Right lung (tissue), 5 donors: ENCODE results near the gene BPIFB6. TPM values are rescaled to one million over a fixed set of nuclear protein-coding genes. Genes with fewer than 3 reads are reported as not detected.

Experiments
- DNase-seq, 2 donors: peaks; one replicate each; pipeline ENCODE4 v3.0.0-alpha.2; 2013
- polyA plus RNA-seq, 5 donors: library from polyadenylated mRNA; unstranded; fragments of 120-200 nt; gene quantifications; one replicate each; pipeline versions ENCODE4 v1.2.1 to v1.2.3, GENCODE V29; 2013; ENCODE audit warnings: inconsistent platforms in 1 of 5, low replicate concordance in 1 of 5; ENCODE audit not compliant: insufficient read length in 5 of 5, insufficient read depth in 1 of 5

Gene BPIFB6
- polyA plus RNA-seq, 5 donors = not detected

DNA sequence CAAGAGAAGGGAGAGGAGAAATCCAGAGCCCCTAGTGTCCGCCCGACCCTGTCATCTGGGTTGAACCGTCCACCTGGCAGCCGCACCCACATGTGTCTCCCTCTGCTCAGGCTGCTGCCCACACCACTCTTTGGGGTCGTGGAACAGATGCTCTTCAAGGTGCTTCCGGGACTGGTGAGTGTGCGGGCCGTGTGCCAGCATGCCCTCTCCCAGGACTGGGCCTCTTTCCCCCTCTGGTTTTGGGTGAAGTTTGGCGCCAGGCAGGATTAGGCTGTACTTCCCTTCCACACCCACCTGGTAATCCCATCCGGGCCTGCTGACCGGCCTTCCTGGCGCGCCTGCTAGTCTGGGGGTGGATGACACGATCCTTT, 30.2 kb downstream of the BPIFB6 start:
- no peak for DNase-seq

DNA sequence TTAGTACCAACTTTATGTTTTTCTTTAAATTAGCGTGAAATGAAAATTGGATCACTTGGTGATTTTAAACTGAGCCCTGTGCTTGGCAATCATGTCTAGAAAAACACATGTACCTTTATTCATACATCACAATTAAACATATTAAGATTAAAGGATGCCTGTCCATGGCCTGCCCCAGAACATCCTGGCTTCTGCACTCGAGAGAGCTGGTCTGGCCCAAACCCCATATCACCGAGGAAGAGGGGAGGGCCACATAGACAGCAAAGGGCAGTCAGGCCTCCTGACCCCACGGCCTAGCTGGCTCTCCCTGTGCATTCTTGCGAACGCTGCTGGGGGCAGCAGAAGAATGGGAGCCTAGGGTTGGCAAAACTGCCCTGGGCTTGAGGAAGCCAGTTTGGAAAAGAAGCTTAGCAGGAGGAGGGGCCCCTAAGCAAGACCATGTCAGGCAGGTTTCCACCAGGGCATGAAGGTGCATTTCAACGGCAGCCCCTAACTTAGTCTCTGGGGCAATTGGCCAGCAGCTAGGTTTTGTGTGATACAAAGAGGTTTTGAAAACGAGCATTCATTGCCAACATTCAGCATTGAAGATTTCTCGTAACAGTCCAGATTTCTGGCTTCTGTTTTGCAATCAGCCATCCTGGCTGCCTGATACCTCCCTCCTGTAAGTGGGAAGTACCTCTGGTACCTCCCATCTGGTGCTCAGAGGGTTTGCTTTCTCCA, 30.8 kb downstream of the BPIFB6 start:
- DNase-seq = no peak

DNA sequence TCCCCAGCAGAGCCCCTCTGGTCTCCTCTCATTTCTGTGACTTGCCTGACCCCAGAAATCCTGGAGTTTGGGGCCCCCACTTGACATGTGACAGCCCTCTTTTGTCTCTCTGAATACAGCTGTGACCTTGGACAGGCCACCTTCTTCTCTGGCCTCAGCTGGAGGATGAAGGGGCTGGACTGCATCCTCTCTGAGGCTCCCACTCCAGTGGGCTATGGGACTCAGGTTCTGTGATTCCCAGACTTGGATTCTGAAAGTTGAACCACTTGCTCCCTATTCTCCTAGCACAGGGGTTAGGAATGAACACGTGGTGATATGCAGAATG, 31.3 kb downstream of the BPIFB6 start:
- no peak for DNase-seq

DNA sequence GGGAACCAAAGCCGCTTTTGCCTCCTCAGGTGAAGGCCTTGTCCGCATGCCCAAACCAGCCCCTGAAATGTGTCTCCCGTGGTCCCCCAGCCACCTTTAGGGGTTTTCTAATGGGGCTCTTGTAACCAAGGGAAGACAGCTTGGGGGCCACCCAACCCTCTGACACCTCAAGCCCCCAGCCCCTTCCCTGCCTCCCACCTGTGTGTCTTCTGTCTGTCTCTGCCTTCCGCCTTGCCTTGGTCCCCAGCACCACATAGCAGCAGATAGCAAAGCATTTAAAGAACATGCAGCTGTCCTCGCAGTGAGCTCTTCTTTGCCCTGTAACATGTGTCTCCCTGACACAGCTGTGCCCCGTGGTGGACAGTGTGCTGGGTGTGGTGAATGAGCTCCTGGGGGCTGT, 31.8 kb downstream of the BPIFB6 start:
- no peak for DNase-seq

DNA sequence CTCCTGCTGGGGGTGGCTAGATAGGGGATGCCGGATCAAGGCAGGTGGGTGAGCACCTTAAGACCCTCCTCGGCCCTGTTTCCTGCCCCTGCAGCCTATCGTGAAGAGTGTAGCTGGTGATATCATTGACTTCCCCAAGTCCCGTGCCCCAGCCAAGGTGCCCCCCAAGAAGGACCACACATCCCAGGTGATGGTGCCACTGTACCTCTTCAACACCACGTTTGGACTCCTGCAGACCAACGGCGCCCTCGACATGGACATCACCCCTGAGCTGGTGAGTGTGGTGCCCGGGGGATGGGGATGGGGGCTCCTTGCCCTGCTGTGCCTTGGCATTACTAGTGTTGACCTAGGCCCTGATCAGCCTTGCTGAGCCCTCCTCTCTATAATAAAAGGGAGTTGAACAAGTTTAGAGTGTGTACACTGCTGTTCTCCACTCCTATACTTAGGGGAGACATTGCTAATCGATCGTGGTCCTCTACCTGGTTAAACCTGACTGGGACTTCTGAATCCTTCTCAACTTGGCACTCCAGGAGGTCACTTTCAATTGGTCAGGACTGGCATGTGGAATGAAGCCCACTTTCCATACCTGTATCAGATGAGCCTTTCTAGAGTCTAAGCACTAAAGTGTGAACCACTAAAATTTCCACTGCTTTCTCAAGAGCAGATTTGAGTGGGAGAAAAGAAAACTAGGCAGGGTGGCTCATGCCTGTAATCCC, 33.3 kb downstream of the BPIFB6 start:
- no peak for DNase-seq

DNA sequence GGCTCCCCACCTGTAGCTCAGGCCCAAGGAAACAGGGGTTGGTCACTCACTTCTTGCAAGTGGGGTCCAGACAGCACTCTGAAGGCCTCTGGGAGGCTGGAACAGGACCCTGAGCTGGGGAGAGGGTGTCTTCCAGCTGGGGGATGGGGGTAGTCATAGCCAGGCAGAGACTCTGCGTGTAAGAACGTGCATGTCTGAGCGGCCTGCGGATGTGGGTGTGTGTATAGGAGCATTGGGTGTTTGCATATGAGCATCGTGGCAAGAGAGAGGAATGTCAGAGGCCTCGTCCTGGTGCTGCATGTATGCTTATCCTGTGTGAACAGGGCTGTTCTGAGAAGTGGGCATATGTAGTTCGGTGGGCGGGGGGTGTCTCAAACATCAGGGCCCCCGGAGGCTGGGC, 34.3 kb downstream of the BPIFB6 start:
- no peak for DNase-seq

DNA sequence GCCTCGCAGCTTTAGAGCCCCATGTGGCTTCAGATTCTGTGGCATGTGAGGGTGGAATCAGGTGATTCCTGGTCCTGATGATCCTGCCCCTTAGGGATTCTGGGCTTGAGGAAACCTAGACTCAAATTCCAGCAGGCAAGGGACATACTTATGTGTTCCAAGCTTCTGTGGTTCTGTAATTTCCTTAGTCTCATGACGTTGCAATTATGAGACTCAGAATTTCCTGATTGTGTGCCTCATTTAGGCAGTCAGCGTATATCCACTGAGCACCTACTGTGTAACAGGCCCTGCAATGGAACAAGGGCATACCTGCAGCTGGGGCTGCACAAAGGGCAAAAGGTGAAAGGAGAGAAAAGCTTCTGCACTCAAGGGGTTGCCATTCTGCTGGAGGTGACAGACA, 36.4 kb downstream of the BPIFB6 start:
- DNase-seq = no peak

DNA sequence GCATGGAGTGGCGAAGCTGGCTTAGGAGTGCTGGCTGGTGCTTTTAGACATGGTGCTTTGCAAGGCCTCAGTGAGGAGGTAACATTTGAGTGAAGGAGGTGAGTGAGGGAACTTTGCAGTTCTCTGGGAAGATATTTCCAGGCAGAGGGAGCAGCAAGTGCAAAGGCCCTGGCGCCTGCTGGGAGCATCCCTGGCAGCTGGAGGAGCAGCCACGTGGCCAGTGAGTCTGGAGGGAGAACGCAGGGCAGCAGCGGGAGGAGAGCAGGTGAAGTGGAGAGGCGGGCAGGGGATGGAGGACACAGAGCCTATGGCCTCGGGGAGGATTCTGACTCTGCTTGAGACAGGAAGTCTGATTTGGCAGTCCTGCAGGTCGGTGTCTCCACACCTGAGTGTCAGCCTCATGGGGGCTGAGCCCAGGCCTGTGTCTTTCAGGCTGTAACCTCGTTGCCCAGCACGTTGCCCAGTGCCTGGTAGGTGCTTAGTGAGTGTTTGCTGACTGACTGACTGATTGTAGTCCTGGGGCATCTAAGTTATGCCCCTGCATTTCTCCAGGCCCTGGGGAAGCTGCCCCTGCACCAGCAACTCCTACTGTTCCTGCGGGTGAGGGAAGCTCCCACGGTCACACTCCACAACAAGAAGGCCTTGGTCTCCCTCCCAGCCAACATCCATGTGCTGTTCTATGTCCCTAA, 36.9 kb downstream of the BPIFB6 start:
- DNase-seq = no peak

DNA sequence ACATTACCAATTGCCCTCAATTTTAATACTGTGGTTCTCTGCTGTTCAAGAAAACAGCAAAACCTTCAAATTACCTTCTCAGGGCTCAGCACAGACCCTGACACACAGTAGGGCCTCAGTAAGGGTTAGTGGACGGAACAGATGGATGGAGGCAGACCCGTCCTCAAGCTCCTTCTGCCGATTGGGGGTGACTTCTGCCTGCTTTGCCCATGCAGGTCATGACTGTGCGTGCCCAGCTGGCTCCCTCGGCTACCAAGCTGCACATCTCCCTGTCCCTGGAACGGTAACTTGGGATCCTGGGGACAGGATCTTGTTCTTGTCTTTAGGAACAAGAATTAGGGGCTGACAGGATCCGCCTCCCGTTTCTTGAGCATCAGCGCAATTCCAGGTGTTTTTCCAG, 38.2 kb downstream of the BPIFB6 start:
- no peak for DNase-seq

DNA sequence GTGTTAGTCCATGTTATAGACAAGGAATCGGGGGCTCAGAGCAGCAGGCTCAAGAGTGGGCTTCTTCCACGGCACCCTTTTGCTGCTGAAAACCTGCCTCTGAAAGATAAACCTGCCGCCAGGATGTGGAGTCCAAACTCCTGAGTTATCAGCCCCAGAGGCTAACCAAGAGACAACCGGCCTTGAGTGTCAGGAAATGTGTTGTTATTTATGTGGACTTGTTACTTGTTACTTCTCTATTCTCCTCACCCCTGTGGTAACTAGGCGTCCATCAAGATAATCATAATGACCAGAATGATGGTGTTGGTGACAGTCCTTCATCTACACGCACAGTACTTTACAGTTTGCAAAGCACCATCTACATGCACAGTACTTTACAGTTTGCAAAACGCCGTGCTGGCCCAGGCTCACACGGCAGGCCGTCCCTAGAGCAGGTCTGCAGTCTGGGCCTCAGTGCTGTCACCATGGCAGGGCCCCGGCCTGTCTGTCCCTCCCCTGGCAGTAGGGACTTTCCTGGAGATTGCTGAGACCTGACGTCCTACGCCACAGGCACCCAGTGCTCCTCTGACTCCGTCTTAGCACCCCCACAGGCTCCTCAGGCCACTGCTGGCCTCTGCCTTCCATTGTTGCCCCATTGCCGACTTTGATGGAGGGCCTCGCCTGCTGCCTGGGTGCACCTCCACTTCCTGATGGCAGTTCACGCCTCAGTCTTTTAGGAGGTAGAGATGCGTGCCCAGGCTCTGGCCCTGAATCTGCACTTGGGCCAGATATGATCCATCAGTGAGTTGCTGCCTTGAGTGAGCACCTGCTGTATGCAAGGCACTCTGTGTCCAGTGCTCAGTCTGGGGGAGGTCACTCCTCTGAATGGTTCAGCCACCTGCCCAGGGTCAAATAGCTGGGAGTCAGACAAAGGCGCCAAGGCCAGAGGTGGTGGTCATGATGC, 38.9 kb downstream of the BPIFB6 start:
- DNase-seq = no peak

DNA sequence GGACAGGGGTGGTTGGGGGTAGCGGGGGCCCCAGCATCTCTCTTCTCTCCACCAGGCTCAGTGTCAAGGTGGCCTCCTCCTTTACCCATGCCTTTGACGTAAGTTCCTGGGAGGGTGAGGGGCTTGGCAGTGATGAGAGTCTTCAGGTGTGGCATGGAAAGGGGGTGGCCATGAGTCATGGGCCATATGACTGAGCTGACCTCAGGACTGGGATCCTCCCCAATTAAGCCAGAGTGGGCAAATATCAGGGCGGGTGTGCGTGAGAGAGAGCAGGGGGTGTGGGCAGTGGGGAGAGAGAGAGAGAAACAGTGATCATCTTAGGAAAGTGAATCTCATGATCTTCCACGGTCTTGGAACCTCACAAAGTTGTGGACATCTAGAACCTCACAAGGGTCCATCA, 39.8 kb downstream of the BPIFB6 start:
- no peak for DNase-seq

DNA sequence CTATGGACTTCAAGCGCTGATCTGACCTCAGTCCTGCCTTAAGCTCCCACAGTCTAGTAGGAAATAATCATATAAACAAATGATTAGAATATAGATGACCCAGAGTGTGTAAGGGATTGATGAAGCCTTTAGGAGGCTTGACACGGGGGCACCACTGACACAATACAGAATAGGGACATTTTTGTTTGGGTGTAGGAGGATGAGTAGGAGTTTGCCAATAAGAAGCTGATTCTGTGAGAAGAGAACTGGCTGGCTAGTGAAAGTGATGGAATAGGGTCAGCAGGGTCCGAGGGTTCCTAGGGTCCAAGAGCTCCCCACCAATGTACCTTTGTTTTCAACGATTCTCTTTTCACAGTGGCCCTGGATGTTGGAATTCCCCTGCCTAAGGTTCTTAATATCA, 40.9 kb downstream of the BPIFB6 start:
- DNase-seq = no peak

DNA sequence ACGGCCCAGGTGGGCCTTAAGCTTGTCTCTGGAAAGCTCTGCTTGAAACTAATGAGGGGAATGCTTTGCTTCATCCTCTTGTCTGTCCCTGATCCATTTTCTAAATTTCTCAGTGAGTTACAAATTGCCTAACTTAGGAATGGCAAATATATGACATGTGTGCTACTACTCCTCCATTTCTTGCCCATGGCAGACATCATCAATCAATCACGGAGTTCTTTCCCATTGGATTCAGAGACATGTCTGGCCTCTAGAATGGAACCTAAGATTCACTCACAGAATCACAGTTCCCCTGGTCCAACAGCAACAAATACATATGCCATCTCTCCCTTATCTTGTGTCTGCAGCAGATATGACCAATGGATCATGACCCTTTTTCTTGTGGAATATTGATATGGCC, 41.4 kb downstream of the BPIFB6 start:
- no peak for DNase-seq

DNA sequence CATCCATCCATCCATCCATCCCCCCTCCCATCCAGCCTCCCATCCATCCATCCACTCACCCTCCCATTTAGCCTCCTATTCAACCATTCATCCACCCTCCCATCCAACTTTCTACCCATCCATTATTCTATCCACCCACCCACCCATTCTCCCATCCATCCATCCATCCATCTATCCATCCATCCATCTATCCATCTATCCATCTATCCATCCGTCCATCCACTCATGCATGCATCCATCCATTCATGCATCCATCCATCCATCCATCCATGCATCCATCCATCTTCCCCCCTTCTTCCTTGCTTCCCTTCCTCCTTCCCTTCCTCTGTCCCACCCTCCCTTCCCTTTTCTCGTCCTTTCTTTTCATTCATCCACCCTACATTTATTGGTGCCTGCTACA, 43.2 kb downstream of the BPIFB6 start:
- DNase-seq = no peak

DNA sequence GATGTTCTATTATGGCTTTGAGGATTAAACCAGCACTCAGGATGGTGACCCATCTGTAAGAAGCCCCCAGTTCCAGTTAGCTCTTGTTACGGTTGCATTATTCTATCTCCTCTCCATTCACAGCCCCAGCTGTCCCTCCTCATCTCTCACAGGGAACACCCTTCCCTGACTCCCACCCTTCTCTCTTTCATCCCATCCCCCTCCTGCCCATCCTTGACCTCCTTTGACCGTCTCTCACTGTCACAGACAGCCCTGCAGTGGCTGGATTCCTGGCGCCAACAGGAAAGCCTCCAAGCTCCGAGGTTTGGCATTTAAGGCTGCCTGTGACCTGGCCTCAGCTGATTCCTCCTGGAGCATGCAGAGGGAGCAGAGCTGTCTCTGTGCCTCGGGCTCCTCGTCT, 43.8 kb downstream of the BPIFB6 start:
- no peak for DNase-seq

DNA sequence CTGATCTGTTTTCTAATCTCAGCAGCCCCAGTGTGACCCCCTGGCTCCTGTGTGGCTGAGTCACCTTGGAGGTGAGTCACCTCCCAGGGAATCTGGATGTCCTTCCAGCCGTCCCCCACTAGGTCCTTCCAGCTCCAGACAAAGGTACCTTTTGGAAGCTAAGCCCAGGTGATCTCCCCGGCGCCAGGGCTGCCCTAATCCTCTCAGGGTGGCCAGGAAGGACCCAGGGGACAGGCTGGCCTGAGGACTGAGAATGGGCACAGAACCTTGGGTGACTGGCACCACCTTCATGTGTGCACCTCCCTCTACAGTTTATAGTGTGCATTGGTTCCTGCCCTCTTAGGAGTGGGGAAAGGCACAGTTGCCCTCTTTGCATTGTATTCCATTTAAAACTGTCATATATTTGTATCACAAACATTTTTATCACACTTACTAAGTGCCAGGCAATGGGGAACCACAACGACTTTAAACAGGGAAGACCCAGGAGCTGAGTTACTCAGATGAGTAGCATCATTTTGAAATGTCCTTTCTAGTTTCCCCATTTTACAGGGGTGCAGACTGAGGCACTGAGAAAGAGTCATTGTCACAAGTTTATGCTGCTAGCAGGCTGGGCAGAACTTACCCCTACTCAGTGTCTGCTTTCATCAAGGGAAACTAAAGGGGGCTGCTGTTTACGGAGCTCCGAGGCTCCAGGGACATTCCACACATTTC, 45.4 kb downstream of the BPIFB6 start:
- DNase-seq = no peak

DNA sequence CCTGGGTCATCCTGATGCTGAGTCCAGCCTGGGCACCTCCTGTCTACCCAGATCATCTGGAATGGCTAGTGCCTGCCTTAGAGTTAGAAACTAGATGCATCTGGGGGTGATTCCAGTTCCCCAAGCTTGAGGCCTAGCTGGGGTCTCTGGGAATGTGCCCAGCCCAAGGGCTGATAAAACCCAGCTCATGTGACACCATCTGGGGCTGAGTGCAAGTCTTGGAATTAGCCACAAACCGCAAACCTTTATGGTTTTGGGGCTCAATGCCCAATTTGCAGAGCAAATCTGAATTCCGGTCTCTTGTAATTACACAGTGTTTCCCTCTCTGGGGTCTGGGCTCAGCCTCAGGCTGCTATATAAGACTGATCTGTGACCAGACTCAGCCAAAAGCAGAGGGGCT, 47.8 kb downstream of the BPIFB6 start, which contains the start of gene BPIFB4:
Gene BPIFB4, plus strand, starts transcription at position 385 of the 400 bp plus-strand sequence. CDS start 1,884 bp downstream, outside the sequence.
- no peak for DNase-seq

DNA sequence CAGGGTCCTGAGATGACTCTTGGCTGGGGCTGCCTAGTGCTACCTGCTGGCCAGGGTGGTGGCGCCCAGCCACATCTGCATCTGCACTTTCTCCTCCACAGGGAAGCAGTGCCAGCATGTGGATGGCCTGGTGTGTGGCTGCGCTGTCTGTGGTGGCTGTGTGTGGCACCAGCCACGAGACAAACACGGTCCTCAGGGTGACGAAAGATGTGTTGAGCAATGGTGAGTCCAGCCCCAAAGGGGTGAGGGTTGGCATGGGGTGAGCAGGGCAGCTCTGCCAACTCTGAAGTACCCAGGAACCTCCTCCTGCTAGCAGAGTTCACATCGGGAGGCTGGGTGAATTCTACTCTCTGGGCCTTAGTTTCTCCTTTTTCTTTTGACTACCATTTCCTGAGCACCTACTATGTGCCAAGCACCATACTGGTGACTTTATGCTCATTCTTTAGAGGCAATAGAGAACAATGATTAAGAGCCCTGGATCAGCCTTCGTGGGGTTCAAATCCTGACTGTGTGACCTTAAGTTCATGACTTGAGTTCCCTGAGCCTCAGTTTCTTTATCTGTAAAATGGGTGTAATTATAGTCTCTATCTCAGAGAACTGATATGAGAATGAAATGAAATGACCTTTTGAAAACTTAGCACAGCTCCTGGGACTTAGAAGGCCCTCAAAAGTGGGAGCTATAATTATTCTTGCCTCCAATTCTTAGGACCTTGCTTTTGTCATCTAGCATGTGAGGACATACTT, 50.1 kb downstream of the BPIFB6 start:
- no peak for DNase-seq

DNA sequence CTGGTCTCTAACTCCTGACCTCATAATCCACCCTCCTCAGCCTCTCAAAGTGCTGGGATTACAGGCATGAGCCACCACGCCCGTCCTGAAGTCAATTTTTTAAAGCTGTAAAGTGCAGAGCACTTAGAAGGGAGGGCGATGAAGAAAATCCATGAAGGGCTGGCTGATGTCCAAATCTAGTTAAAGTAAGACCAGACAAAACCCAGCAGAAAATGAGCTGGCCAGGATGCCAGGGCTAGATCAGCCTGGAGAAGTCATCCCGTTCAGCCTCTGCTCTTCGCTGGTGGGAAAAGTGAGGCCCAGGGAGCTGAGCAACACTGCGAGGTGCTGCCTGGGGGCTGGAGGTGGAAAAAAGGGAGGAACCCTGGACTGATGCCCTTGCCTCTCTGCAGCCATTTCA, 51.1 kb downstream of the BPIFB6 start:
- DNase-seq = no peak

DNA sequence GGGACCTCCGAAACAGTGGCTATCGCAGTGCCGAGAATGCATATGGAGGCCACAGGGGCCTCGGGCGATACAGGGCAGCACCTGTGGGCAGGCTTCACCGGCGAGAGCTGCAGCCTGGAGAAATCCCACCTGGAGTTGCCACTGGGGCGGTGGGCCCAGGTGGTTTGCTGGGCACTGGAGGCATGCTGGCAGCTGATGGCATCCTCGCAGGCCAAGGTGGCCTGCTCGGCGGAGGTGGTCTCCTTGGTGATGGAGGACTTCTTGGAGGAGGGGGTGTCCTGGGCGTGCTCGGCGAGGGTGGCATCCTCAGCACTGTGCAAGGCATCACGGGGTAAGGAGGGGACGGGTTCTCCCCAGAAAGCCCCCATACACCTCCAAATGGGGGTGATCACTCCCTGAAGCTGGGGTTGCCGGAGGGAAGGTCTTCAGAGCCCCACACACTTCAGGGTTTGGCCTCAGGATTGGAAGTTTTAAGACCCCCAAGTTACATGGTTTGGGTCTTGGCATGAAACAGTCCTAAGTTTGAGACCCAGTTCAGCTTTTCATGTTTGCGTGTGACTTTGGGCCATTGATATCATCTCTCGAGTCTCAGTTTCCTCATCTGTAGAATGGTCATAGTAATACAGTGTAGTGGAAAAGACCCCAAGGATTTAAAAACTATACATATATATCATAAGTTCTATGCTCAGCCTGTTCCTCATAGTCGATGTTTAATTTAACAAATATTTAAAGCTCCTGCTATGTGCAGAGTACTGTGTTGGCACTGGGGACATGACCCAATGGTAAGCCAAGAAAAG, 52.3 kb downstream of the BPIFB6 start:
- no peak for DNase-seq
